ENCODE results near the gene MED27.

DNA sequence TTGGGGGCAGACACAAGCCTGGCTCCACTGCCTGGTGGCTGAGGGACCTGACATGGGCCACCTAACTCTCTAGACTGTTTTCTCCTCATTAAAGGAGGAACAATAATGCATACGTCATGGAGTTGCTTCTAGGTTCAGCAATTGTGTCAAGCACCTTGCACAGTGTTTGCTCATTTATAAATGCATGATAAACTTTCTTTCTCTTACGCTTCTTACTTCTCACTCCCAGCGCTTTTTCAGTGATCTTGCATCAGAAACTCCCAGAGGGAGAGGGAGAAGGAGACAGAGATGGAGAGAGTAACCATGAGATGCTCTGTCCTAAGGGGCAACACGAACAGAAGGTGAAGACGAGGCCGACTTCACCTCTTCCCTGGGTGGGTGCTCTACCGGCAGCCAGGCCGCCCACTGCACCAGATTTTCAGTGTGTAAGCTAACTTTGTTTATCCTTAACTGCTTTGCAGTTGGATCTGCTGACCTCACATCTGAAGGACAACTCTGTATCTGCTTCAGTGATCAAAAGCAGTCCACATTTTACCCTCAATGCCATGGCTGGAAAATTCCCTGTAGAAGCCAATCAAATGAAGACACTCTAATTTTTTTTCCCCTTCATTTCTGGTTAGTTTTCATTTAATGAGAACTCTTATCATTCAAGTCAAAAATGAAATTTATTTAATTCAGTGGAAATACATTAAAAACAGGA is 35.3 kb downstream of the MED27 start:
- no peak for TF ChIP-seq POLR2AphosphoS5 (IDR thresholded peaks at IDR 0.05; ENCODE audit: low read depth, low read length)
- TF ChIP-seq TAF1 (IDR thresholded peaks at IDR 0.05; ENCODE audit: borderline replicate concordance, low read depth, low read length): no peak

All from GM12892 (cell line).